ENCODE results near the gene COL11A1. TPM values are rescaled to one million over a fixed set of nuclear protein-coding genes. Genes with fewer than 3 reads are reported as not detected.

Gene COL11A1
- total and polyA plus RNA-seq, 7 donors: 0.03 to 0.76 (median 0.62) TPM; not detected in 4

GRCh38 chr1:103075316-103076000 lies 32.9 kb downstream of the COL11A1 start:
- no peaks in the 10 kb centered on the region for H3K4me1 ChIP-seq
- no peak overlapping the region for H3K27ac ChIP-seq
- no peaks in the 10 kb centered on the region for H3K27me3 ChIP-seq (ENCODE audit: insufficient read depth in 3 of 3, low read length in 2 of 3)
- ATAC-seq: no peak
- TF ChIP-seq CTCF (IDR thresholded peaks at IDR 0.05): no peak
- no peaks in the 10 kb centered on the region for H3K36me3 ChIP-seq (ENCODE audit: insufficient read depth in 1 of 2, low read depth in 1 of 2)
- WGBS, 3 donors: 68 to 81% (median 79%) methylated on average over 2 of the region's 2 CpGs
- H3K4me3 ChIP-seq: no peak overlapping the region
- intact Hi-C loops (cut with DNase I): no loop called here
- H3K9me3 ChIP-seq: no peaks in the 10 kb centered on the region
- no peak for DNase-seq

DNA sequence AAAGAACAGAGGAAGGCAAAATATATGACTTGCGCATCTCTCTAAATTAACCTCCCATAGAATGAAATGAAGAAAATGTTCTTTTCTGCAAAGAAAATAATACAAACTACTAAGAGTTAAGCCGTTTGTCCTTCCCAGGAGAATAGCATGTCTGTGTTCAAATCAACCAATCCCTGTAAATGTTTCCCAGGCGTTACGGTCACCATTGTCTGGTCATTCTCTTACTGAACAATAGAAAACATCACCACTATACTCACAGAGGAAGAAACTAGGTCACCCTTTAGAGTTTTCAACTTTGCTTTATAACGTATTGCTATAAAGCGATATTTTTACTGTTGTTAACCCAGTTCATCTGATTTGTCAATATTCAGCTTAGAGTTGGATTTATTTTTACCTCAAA lies 34.1 kb downstream of the COL11A1 start:
- no peaks in the 10 kb centered on the region for H3K27me3 ChIP-seq (ENCODE audit: insufficient read depth in 3 of 3, low read length in 2 of 3)
- intact Hi-C loops (cut with DNase I): no loop called here

DNA sequence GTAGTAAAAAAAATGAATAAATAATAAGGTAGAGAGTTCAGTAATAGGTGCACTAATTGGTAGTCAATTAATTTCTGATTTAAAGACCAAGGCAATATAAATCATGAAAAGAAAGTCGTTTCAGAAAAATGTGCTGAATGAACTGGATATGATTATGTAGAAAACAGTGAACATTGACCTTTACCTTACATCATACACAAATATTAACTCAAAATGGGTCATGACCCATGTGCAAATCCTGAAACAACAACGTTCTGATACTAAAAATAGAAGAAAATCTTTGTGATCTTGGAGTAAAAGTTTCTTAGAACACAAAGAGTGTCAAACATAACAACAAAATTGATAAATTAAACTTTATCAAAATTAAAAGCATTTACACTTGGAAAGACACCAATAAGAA lies 39.1 kb downstream of the COL11A1 start:
- Histone ChIP-seq H3K27me3 (ENCODE audit: insufficient read depth in 3 of 3, low read length in 2 of 3) (no peaks in the 10 kb centered on the region), H3K27ac (no peak overlapping the region), H3K36me3 (ENCODE audit: insufficient read depth in 1 of 2, low read depth in 1 of 2) (no peaks in the 10 kb centered on the region), H3K9me3 (no peaks in the 10 kb centered on the region), H3K4me1 (no peaks in the 10 kb centered on the region), H3K4me3 (no peak overlapping the region)
- no peak for DNase-seq
- WGBS, 3 donors: 23 to 27% (median 27%) methylated on average over 2 of the region's 2 CpGs
- no peak for TF ChIP-seq CTCF (IDR thresholded peaks at IDR 0.05)
- intact Hi-C loops (cut with DNase I): no loop called here
- no peak for ATAC-seq

More for the DNA sequence above, 34.1 kb downstream of the COL11A1 start:
- no peak for TF ChIP-seq CTCF (IDR thresholded peaks at IDR 0.05)
- Histone ChIP-seq H3K4me3 (no peak overlapping the region), H3K9me3 (no peaks in the 10 kb centered on the region), H3K27ac (no peak overlapping the region), H3K4me1 (no peaks in the 10 kb centered on the region), H3K36me3 (ENCODE audit: insufficient read depth in 1 of 2, low read depth in 1 of 2) (no peaks in the 10 kb centered on the region)
- WGBS, 3 donors: 70 to 80% (median 76%) methylated on average over 6 of the region's 6 CpGs
- ATAC-seq: no peak
- no peak for DNase-seq

GRCh38 chr1:103063921-103064320 lies 44.4 kb downstream of the COL11A1 start:
- H3K4me1 ChIP-seq: no peaks in the 10 kb centered on the region
- no peak for DNase-seq
- no peak overlapping the region for H3K4me3 ChIP-seq
- no peak for TF ChIP-seq CTCF (IDR thresholded peaks at IDR 0.05)
- intact Hi-C loops (cut with DNase I): no loop called here
- no peaks in the 10 kb centered on the region for H3K9me3 ChIP-seq
- ATAC-seq: no peak
- 40 to 44% (median 43%) methylated on average over 2 of the region's 2 CpGs for WGBS, 3 donors
- no peaks in the 10 kb centered on the region for H3K36me3 ChIP-seq (ENCODE audit: insufficient read depth in 1 of 2, low read depth in 1 of 2)
- H3K27me3 ChIP-seq (ENCODE audit: insufficient read depth in 3 of 3, low read length in 2 of 3): no peaks in the 10 kb centered on the region
- H3K27ac ChIP-seq: no peak overlapping the region

DNA sequence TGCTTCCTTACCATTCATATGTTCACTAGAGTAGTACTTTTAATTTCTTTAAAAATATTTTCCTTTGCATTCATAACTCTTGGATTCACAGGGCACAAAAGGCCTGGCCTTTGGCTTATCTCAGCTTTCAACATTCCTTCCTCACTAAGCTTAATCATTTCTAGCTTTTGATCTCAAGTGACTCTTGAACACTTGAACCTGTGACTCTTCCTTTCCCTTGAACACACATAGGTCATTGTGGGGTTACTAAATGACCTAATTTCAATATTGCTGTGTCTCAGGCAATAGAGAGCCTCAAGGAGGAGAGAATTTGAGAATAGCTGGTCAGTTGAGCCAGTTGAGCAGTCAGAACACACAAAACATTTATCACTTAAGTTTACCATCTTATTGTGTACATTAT lies 49.9 kb downstream of the COL11A1 start:
- Histone ChIP-seq H3K27ac (no peak overlapping the region), H3K4me3 (no peak overlapping the region), H3K4me1 (no peaks in the 10 kb centered on the region), H3K36me3 (ENCODE audit: insufficient read depth in 1 of 2, low read depth in 1 of 2) (no peaks in the 10 kb centered on the region), H3K27me3 (ENCODE audit: insufficient read depth in 3 of 3, low read length in 2 of 3) (no peaks in the 10 kb centered on the region), H3K9me3 (no peaks in the 10 kb centered on the region)
- no peak for TF ChIP-seq CTCF (IDR thresholded peaks at IDR 0.05)
- DNase-seq (no peak), ATAC-seq (no peak)
- intact Hi-C loops (cut with DNase I): no loop called here

Measured in psoas muscle (tissue), 8 donors.